Spleen (tissue), 7 donors: ENCODE measurements around the gene IMMP2L.

Source experiments
- POLR2A ChIP-seq, 3 donors: fragments of 450-650 bp; IDR thresholded peaks; one replicate each; pipeline ENCODE4 v1.5.1; 2017; ENCODE audit warnings: antibody characterized with exemption in 3 of 3, mild to moderate bottlenecking in 1 of 3
- TF ChIP-seq, protein P1 (sequence below), 11 experiments: fragments of 200-600 bp in 7 of 11; fragments of 450-650 bp in 4 of 11; sonication (generic) in 4 of 11; IDR thresholded peaks in 8 of 11; conservative IDR thresholded peaks in 3 of 11; 1 replicate in 7 of 11; 2 replicates in 4 of 11; pipeline versions ENCODE4 v1.4.0 to v1.8.0; 2016 to 2021; ENCODE audit warnings: antibody characterized with exemption in 11 of 11, inconsistent platforms in 4 of 11, mild to moderate bottlenecking in 1 of 11
- donor health status: DM: no; HTN: no; CAD: no; lungs with moderate emphysema.
- donor health status: DM: no; HTN: no; CAD: no.
- donor health status: DM: no; HTN: no; CAD: no.

DNA sequence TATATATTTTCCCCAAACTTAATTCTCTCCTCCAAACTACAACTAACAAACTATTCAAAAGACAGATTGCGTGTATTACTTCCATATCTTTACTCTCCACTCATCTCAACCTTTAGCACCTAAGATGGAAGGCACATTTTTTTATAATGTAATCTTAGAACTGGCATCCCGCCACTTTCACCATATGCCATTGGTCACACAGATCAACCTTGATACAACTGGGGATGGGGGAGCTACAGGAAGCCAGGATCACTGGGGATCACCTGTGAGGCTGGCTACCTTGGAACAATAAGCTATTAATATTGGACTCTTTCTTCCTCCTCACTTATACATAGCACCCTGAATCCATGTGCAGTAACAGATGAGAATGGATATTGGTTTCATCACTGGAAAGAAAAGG is 941.0 kb downstream of the IMMP2L start:
- TF ChIP-seq, protein P1, sequence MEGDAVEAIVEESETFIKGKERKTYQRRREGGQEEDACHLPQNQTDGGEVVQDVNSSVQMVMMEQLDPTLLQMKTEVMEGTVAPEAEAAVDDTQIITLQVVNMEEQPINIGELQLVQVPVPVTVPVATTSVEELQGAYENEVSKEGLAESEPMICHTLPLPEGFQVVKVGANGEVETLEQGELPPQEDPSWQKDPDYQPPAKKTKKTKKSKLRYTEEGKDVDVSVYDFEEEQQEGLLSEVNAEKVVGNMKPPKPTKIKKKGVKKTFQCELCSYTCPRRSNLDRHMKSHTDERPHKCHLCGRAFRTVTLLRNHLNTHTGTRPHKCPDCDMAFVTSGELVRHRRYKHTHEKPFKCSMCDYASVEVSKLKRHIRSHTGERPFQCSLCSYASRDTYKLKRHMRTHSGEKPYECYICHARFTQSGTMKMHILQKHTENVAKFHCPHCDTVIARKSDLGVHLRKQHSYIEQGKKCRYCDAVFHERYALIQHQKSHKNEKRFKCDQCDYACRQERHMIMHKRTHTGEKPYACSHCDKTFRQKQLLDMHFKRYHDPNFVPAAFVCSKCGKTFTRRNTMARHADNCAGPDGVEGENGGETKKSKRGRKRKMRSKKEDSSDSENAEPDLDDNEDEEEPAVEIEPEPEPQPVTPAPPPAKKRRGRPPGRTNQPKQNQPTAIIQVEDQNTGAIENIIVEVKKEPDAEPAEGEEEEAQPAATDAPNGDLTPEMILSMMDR (IDR thresholded peaks at IDR 0.05 in 8 of 11, conservative IDR thresholded peaks at IDR 0.05 in 3 of 11) = no peak
- TF ChIP-seq POLR2A (IDR thresholded peaks at IDR 0.05) = no peak
